ENCODE measurements around the gene SPEG. TPM values are rescaled to one million over a fixed set of nuclear protein-coding genes. Genes with fewer than 3 reads are reported as not detected.

The SPEG gene
- total and polyA plus RNA-seq, 4 donors = 3.7 to 15.6 (median 9.6) TPM

DNA sequence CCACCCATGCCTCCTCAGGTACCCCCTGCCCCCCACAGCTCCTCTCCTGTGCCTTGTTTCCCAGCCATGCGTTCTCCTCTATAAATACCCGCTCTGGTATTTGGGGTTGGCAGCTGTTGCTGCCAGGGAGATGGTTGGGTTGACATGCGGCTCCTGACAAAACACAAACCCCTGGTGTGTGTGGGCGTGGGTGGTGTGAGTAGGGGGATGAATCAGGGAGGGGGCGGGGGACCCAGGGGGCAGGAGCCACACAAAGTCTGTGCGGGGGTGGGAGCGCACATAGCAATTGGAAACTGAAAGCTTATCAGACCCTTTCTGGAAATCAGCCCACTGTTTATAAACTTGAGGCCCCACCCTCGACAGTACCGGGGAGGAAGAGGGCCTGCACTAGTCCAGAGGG, 17.3 kb upstream of the SPEG start:
- DNase-seq (peak in 1 of 3 donors; percentile 38), ATAC-seq (ENCODE audit: insufficient read depth, low FRiP score) (no peak)
- no peak overlapping the region for H3K4me3 ChIP-seq
- peak overlapping the region in 1 of 2 donors; percentile 95 for H3K27ac ChIP-seq (ENCODE audit: low read depth in 1 of 2, low read length in 1 of 2)
- no peaks in the 10 kb centered on the region for H3K36me3 ChIP-seq (ENCODE audit: control insufficient read depth in 4 of 4, insufficient read depth in 4 of 4, low read length in 4 of 4)
- TF ChIP-seq, protein P1, sequence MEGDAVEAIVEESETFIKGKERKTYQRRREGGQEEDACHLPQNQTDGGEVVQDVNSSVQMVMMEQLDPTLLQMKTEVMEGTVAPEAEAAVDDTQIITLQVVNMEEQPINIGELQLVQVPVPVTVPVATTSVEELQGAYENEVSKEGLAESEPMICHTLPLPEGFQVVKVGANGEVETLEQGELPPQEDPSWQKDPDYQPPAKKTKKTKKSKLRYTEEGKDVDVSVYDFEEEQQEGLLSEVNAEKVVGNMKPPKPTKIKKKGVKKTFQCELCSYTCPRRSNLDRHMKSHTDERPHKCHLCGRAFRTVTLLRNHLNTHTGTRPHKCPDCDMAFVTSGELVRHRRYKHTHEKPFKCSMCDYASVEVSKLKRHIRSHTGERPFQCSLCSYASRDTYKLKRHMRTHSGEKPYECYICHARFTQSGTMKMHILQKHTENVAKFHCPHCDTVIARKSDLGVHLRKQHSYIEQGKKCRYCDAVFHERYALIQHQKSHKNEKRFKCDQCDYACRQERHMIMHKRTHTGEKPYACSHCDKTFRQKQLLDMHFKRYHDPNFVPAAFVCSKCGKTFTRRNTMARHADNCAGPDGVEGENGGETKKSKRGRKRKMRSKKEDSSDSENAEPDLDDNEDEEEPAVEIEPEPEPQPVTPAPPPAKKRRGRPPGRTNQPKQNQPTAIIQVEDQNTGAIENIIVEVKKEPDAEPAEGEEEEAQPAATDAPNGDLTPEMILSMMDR (IDR thresholded peaks at IDR 0.05; ENCODE audit: control extremely low read depth, extremely low read depth) = no peak
- no peaks in the 10 kb centered on the region for H3K9me3 ChIP-seq (ENCODE audit: control insufficient read depth in 4 of 4, insufficient read depth in 3 of 4, low read length in 3 of 4)
- no peak overlapping the region for H3K9ac ChIP-seq (ENCODE audit: insufficient read depth in 1 of 2, low read length in 2 of 2)
- peaks cover 0 to 19% (median 0%) of the 10 kb centered on the region in 3 donors for H3K27me3 ChIP-seq (ENCODE audit: control insufficient read depth in 3 of 3, insufficient read depth in 3 of 3, low read length in 2 of 3)
- 69 to 80% methylated on average over 9 of the region's 9 CpGs for WGBS, 2 donors
- peaks cover 0 to 12% (median 9%) of the 10 kb centered on the region in 5 donors for H3K4me1 ChIP-seq (ENCODE audit: control insufficient read depth in 5 of 5, insufficient read depth in 5 of 5, low read length in 5 of 5)

DNA sequence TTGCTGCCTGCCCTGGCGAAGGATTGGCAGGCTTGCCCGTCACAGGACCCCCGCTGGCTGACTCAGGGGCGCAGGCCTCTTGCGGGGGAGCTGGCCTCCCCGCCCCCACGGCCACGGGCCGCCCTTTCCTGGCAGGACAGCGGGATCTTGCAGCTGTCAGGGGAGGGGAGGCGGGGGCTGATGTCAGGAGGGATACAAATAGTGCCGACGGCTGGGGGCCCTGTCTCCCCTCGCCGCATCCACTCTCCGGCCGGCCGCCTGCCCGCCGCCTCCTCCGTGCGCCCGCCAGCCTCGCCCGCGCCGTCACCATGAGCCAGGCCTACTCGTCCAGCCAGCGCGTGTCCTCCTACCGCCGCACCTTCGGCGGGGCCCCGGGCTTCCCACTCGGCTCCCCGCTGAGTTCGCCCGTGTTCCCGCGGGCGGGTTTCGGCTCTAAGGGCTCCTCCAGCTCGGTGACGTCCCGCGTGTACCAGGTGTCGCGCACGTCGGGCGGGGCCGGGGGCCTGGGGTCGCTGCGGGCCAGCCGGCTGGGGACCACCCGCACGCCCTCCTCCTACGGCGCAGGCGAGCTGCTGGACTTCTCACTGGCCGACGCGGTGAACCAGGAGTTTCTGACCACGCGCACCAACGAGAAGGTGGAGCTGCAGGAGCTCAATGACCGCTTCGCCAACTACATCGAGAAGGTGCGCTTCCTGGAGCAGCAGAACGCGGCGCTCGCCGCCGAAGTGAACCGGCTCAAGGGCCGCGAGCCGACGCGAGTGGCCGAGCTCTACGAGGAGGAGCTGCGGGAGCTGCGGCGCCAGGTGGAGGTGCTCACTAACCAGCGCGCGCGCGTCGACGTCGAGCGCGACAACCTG, 16.3 kb upstream of the SPEG start, which contains the start of gene DES:
TSS of gene DES (plus strand) at position 223 of the 857 bp plus-strand sequence. CDS start at position 309, 86 bp downstream.
- no peaks in the 10 kb centered on the region for H3K9me3 ChIP-seq (ENCODE audit: control insufficient read depth in 4 of 4, insufficient read depth in 3 of 4, low read length in 3 of 4)
- 8 to 10% methylated on average over 74 to 98 of the region's 98 CpGs for WGBS, 2 donors
- TF ChIP-seq, protein P1 (IDR thresholded peaks at IDR 0.05; ENCODE audit: control extremely low read depth, extremely low read depth) = no peak
- H3K36me3 ChIP-seq (ENCODE audit: control insufficient read depth in 4 of 4, insufficient read depth in 4 of 4, low read length in 4 of 4) = no peaks in the 10 kb centered on the region
- H3K9ac ChIP-seq (ENCODE audit: insufficient read depth in 1 of 2, low read length in 2 of 2) = no peak within 1 kb of the TSS
- H3K4me1 ChIP-seq (ENCODE audit: control insufficient read depth in 5 of 5, insufficient read depth in 5 of 5, low read length in 5 of 5) = peaks cover 0 to 12% (median 9%) of the 10 kb centered on the region in 5 donors
- H3K27ac ChIP-seq (ENCODE audit: low read depth in 1 of 2, low read length in 1 of 2) = peak within 1 kb of the TSS in 1 of 2 donors; percentile 95
- DNase-seq (peak; percentile 71 to 79 (median 78)), ATAC-seq (ENCODE audit: insufficient read depth, low FRiP score) (no peak)
- peak within 1 kb of the TSS; percentile 5 for H3K4me3 ChIP-seq
- peaks cover 0 to 19% (median 0%) of the 10 kb centered on the region in 3 donors for H3K27me3 ChIP-seq (ENCODE audit: control insufficient read depth in 3 of 3, insufficient read depth in 3 of 3, low read length in 2 of 3)

DNA sequence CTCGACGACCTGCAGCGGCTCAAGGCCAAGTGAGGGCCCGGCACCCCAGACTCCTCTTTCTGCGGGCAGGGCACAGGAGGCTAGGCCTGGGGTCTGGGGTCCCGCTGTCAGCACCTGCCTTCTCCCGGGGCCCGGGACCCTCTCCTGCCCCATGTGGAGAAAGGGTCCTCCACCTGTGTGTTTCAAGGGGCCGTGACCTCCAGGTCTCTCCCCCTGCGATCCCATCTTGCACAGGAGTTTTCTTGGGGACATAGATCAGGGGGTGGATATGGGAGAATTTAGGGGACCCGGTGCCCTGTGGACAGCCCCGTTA, 15.7 kb upstream of the SPEG start:
- Histone ChIP-seq H3K27me3 (ENCODE audit: control insufficient read depth in 3 of 3, insufficient read depth in 3 of 3, low read length in 2 of 3) (peaks cover 0 to 19% (median 0%) of the 10 kb centered on the region in 3 donors), H3K9ac (ENCODE audit: insufficient read depth in 1 of 2, low read length in 2 of 2) (no peak overlapping the region), H3K4me3 (peak overlapping the region; percentile 5), H3K4me1 (ENCODE audit: control insufficient read depth in 5 of 5, insufficient read depth in 5 of 5, low read length in 5 of 5) (peaks cover 0 to 12% (median 9%) of the 10 kb centered on the region in 5 donors), H3K9me3 (ENCODE audit: control insufficient read depth in 4 of 4, insufficient read depth in 3 of 4, low read length in 3 of 4) (no peaks in the 10 kb centered on the region), H3K36me3 (ENCODE audit: control insufficient read depth in 4 of 4, insufficient read depth in 4 of 4, low read length in 4 of 4) (no peaks in the 10 kb centered on the region), H3K27ac (ENCODE audit: low read depth in 1 of 2, low read length in 1 of 2) (peak overlapping the region in 1 of 2 donors; percentile 95)
- DNase-seq (no peak), ATAC-seq (ENCODE audit: insufficient read depth, low FRiP score) (no peak)
- TF ChIP-seq, protein P1 (IDR thresholded peaks at IDR 0.05; ENCODE audit: control extremely low read depth, extremely low read depth) = no peak
- WGBS, 2 donors = 44 to 49% methylated on average over 11 to 12 of the region's 12 CpGs
